AG09309 (cell line): ENCODE results near the gene FRAT1.
"Not testable (repeated sequence)": the region's sequence is repeated elsewhere in the genome, so short reads cannot be mapped to it uniquely, and the experiment has no call there.

Experiments used
- DNase-seq: peaks from one replicate; pipeline ENCODE4 v3.0.0-alpha.2; 2010; ENCODE audit warnings: low read depth
- H3K4me3 ChIP-seq: 2 replicates; pipeline ENCODE4 v1.5.1; 2011; ENCODE audit warnings: mild to moderate bottlenecking, low read depth, low read length, moderate library complexity; ENCODE audit not compliant: control insufficient read depth
- TF ChIP-seq, protein P1 (sequence below): IDR thresholded peaks from 2 replicates; pipeline ENCODE4 v1.5.1; 2011; ENCODE audit warnings: mild to moderate bottlenecking, low read depth, low read length, inconsistent platforms; ENCODE audit not compliant: insufficient read depth, control insufficient read depth; ENCODE audit errors: missing control alignments

The FRAT1 gene

DNA sequence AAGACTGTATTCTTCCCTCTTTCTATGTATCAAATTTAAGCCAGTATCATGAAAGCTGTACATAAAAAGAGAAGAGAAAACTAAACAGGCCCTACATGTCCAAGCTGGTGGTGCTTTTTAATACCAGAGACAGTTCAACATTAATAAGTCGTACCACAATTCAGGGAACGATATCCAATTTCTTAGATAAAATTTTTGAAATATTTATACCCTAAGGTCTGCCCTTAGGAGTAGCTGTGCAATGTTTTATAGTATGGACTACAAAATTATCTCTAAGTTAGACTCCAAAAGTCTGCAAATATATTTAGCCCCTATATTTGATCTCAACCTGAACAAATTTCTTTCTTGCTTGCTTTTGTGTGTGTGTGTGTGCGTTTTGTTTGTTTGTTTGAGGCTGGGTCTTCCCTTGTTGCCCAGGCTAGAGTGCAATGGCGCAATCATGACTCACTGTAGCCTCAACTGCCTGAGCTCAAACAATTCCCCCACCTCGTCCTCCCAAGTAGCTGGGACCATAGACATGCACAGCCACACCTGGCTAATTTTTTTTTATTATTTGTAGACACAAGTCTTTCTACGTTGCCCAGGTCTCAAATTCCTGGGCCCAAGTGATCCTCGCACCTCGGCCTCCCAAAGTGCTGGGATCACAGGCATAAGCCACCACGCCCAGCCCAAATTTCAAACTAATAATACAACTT lies 39.8 kb upstream of the FRAT1 start:
- H3K4me3 ChIP-seq, result no peak overlapping the region
- no peak for DNase-seq
- TF ChIP-seq, protein P1, sequence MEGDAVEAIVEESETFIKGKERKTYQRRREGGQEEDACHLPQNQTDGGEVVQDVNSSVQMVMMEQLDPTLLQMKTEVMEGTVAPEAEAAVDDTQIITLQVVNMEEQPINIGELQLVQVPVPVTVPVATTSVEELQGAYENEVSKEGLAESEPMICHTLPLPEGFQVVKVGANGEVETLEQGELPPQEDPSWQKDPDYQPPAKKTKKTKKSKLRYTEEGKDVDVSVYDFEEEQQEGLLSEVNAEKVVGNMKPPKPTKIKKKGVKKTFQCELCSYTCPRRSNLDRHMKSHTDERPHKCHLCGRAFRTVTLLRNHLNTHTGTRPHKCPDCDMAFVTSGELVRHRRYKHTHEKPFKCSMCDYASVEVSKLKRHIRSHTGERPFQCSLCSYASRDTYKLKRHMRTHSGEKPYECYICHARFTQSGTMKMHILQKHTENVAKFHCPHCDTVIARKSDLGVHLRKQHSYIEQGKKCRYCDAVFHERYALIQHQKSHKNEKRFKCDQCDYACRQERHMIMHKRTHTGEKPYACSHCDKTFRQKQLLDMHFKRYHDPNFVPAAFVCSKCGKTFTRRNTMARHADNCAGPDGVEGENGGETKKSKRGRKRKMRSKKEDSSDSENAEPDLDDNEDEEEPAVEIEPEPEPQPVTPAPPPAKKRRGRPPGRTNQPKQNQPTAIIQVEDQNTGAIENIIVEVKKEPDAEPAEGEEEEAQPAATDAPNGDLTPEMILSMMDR, result no peak

DNA sequence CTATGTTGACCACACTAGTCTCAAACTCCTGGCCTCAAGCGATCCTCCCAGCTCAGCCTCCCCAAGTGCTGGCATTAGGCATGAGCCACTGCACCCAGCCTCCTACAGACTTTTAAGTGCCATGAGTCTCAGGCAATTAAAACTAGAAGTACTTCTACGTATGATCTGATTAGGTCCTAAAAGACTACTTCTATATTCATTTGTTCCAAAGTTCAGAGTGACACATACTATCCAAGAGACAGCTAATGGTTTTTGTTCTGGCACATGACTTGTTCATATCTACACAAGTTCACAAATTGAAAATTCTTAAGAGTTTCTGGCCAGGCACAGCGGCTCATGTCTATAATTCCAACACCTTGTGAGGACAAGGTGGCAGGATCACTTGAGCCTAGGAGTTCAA lies 38.3 kb upstream of the FRAT1 start:
- no peak overlapping the region for H3K4me3 ChIP-seq
- DNase-seq, result no peak
- TF ChIP-seq, protein P1, result no peak

DNA sequence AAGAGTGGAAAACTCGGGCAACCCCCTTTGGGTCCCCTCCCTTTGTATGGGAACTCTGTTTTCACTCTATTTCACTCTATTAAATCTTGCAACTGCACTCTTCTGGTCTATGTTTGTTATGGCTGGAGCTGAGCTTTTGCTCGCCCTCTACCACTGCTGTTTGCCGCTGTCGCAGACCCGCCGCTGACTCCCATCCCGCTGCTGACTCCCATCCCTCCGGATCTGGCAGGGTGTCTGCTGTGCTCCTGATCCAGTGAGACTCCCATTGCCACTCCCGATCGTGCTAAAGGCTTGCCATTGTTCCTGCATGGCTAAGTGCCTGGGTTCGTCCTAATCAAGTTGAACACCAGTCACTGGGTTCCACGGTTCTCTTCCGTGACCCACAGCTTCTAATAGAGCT lies 29.0 kb upstream of the FRAT1 start:
- H3K4me3 ChIP-seq, DNase-seq: not testable (repeated sequence)

DNA sequence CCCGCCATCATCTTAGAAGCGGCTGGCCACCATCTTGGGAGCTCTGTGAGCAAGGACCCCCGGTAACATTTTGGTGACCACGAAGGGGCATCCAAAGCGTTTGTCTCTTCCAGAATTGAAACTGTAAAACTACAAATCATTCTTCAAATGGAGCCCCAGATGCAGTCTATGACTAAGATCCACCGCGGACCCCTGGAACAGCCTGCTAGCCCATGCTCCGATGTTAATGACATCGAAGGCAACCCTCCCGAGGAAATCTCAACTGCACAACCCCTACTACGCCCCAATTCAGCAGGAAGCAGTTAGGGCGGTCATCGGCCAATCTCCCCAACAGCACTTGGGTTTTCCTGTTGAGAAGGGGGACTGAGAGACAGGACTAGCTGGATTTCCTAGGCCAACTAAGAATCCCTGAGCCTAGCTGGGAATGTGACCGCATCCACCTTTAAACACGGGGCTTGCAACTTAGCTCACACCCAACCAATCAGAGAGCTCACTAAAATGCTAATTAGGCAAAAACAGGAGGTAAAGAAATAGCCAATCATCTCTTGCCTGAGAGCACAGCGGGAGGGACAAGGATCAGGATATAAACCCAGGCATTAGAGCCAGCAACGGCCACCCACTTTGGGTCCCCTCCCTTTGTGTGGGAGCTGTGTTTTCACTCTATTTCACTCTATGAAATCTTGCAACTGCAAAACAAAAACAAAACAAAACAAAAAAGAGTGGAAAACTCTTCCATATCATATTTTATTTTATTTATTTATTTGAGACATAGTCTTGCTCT lies 28.3 kb upstream of the FRAT1 start:
- H3K4me3 ChIP-seq, DNase-seq: not testable (repeated sequence)

GRCh38 chr10:97291357-97292096 lies 27.5 kb upstream of the FRAT1 start:
- TF ChIP-seq, protein P1, result no peak
- no peak for DNase-seq

DNA sequence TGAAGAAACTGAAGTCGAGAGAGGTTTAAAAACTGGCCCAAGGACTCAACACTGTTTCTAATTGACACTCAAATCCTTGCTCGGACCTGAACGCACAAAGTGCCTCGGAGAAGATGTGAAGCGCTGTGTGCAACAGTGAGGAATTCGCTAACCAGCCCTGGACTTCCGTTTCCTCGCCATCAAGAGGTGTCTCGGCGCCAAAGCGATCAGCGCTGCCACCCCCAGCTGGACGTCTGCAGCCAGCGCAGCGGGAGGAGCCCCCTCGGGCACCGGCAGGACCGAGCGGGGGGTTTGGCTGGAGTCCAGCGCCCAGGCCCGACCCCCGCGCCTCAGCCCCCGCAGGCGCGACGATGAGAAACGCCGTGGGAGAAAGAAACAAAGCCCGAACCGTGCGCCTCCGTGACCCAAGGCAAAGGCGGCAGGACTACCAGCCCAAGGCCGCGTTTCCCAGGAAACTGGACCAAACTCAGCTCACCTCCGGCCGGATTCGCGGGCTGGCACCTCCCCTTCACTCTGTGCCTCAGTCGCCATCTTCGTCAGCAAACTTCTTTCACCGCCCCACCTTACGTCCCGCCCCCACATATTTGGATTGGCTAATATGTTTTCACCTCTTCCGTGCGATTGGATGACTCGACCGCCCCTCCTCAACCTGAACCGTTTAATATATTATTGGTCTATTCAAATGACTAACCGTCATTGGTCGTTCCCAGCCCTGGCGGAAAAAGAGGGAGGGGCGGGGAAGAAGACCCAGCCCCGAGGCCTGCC lies 26.8 kb upstream of the FRAT1 start, which contains the start of gene ARHGAP19:
TSS of gene ARHGAP19 (minus strand) at position 541 of the 765 bp plus-strand sequence. CDS start at position 531, 10 bp downstream.
- H3K4me3 ChIP-seq, result peak within 1 kb of the TSS; percentile 73
- TF ChIP-seq, protein P1, result peak; percentile 1
- peak; percentile 94 for DNase-seq

More at GRCh38 chr10:97291357-97292096, 27.5 kb upstream of the FRAT1 start:
- H3K4me3 ChIP-seq, result peak overlapping the region; percentile 73

DNA sequence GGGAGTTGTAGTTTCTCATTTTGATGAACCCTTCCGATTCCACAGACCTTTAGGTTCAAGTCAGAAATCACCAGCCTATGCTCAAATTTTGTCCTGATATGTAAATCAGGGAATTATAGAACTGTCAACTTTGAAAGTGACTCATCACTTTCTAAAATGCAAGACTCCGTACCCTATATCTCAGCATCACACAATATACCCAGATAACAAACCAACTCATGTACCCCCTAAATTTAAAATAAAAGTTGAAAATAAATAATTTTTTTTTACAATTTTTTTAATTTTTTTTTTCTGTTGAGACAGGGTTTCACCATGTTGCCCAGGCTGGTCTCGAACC lies 26.2 kb upstream of the FRAT1 start:
- TF ChIP-seq, protein P1, result no peak
- DNase-seq, result no peak
- no peak overlapping the region for H3K4me3 ChIP-seq
